H1 (cell line): ENCODE results near the gene MOB2.

Source experiments
- CBX8 ChIP-seq: fragments of 300-800, 300-1000 bp; sonication (generic); IDR thresholded peaks from 2 replicates; pipeline ENCODE4 v1.7.1; 2016; ENCODE audit warnings: low read depth, low read length, borderline replicate concordance
- EZH2 ChIP-seq: fragments of 200-600 bp; sonication (generic); IDR thresholded peaks from 2 replicates; pipeline ENCODE4 v1.7.1; 2012; ENCODE audit warnings: low read depth, mild to moderate bottlenecking, moderate library complexity, low read length, inconsistent platforms; ENCODE audit not compliant: severe bottlenecking
- POLR2AphosphoS5 ChIP-seq: IDR thresholded peaks from 2 replicates; pipeline ENCODE4 v1.6.1; 2011; ENCODE audit warnings: low read depth, low read length
- SP1 ChIP-seq: IDR thresholded peaks from 2 replicates; pipeline ENCODE4 v1.6.1; 2011; ENCODE audit warnings: low read depth, low read length
- TAF1 ChIP-seq: IDR thresholded peaks from 2 replicates; pipeline ENCODE4 v1.6.1; 2011; ENCODE audit warnings: mild to moderate bottlenecking, low read depth, low read length
- YY1 ChIP-seq: IDR thresholded peaks from 2 replicates; pipeline ENCODE4 v1.6.1; 2011; ENCODE audit warnings: low read depth, mild to moderate bottlenecking, low read length

- no peak for TF ChIP-seq EZH2
- TF ChIP-seq YY1: no peak
- TF ChIP-seq POLR2AphosphoS5: no peak
- TF ChIP-seq TAF1: no peak
- TF ChIP-seq SP1: no peak
- TF ChIP-seq CBX8: no peak
These were observed 24.3 kb upstream of the MOB2 start for GRCh38 chr11:1510928-1511327.
